ENCODE measurements around the gene KCNQ1. TPM values are rescaled to one million over a fixed set of nuclear protein-coding genes. Genes with fewer than 3 reads are reported as not detected.

KCNQ1 gene
- total RNA-seq, 1 donor from 2014 or later = 6.0 TPM

GRCh38 chr11:2706321-2706720 lies 261.5 kb downstream of the KCNQ1 start:
- intact Hi-C loops (cut with micrococcal nuclease) = no loop called here

GRCh38 chr11:2707736-2708135 lies 262.9 kb downstream of the KCNQ1 start:
- intact Hi-C loops (cut with micrococcal nuclease) = no loop called here

GRCh38 chr11:2708151-2708581 lies 263.4 kb downstream of the KCNQ1 start:
- intact Hi-C loops (cut with micrococcal nuclease) = no loop called here

- intact Hi-C loops (cut with micrococcal nuclease) = no loop called here
These were observed 264.0 kb downstream of the KCNQ1 start for GRCh38 chr11:2708757-2709281.

- intact Hi-C loops (cut with micrococcal nuclease) = no loop called here
These were observed 264.6 kb downstream of the KCNQ1 start for GRCh38 chr11:2709429-2709828.

- intact Hi-C loops (cut with micrococcal nuclease) = no loop called here
These were observed 266.4 kb downstream of the KCNQ1 start for GRCh38 chr11:2711161-2711560.

- intact Hi-C loops (cut with micrococcal nuclease) = no loop called here
These were observed 268.3 kb downstream of the KCNQ1 start for GRCh38 chr11:2713094-2713493.

- intact Hi-C loops (cut with micrococcal nuclease) = no loop called here
These were observed 269.1 kb downstream of the KCNQ1 start for GRCh38 chr11:2713661-2714462.

- intact Hi-C loops (cut with micrococcal nuclease) = no loop called here
These were observed 269.6 kb downstream of the KCNQ1 start for GRCh38 chr11:2714463-2714800.

- intact Hi-C loops (cut with micrococcal nuclease) = no loop called here
These were observed 270.1 kb downstream of the KCNQ1 start for GRCh38 chr11:2714871-2715270.

GRCh38 chr11:2715716-2716350 lies 271.0 kb downstream of the KCNQ1 start:
- intact Hi-C loops (cut with micrococcal nuclease) = no loop called here

GRCh38 chr11:2716376-2717095 lies 271.7 kb downstream of the KCNQ1 start:
- intact Hi-C loops (cut with micrococcal nuclease) = no loop called here

- intact Hi-C loops (cut with micrococcal nuclease) = no loop called here
These were observed 272.9 kb downstream of the KCNQ1 start for GRCh38 chr11:2717561-2718325.

GRCh38 chr11:2718817-2719438 lies 274.1 kb downstream of the KCNQ1 start:
- intact Hi-C loops (cut with micrococcal nuclease) = no loop called here

GRCh38 chr11:2719831-2720590 lies 275.2 kb downstream of the KCNQ1 start:
- intact Hi-C loops (cut with micrococcal nuclease) = no loop called here

GRCh38 chr11:2721210-2721916 lies 276.6 kb downstream of the KCNQ1 start:
- intact Hi-C loops (cut with micrococcal nuclease) = no loop called here

GRCh38 chr11:2722955-2723354 lies 278.1 kb downstream of the KCNQ1 start:
- intact Hi-C loops (cut with micrococcal nuclease) = no loop called here

GRCh38 chr11:2724104-2724503 lies 279.3 kb downstream of the KCNQ1 start:
- intact Hi-C loops (cut with micrococcal nuclease) = no loop called here

- intact Hi-C loops (cut with micrococcal nuclease) = no loop called here
These were observed 280.0 kb downstream of the KCNQ1 start for GRCh38 chr11:2724653-2725367.

Data from T-helper 2 cell treated with Interferon-gamma antibody and Interleukin-4, amounts not matched to agents 100 ng/mL and 5 ng/mL, for 36 hours (primary cell).